ENCODE measurements around the gene PIK3C2G. TPM values are rescaled to one million over a fixed set of nuclear protein-coding genes. Genes with fewer than 3 reads are reported as not detected.

The PIK3C2G gene
- total and polyA plus RNA-seq, 2 of the 4 experiments (the other 2 are of a cell fraction), result not detected

GRCh38 chr12:18487509-18487908, 226.2 kb downstream of the PIK3C2G start:
- no peaks in the 10 kb centered on the region for H3K27me3 ChIP-seq (ENCODE audit: control insufficient read depth, insufficient read depth, low read length)
- no peak overlapping the region for H2AFZ ChIP-seq (replicated peaks; ENCODE audit: low read length, poor library complexity)
- no peak overlapping the region for H3K14ac ChIP-seq (replicated peaks; ENCODE audit: low read depth, low read length)
- H4K91ac ChIP-seq (ENCODE audit: insufficient read depth, low read depth, low read length), result no peak overlapping the region
- no peaks in the 10 kb centered on the region for H3K79me1 ChIP-seq (ENCODE audit: low read depth in 1 of 2, low read length in 2 of 2)
- no peak overlapping the region for H4K8ac ChIP-seq (ENCODE audit: low read depth in 2 of 2, low read length in 2 of 2)
- peaks cover under 1% of the 10 kb centered on the region; the same call in 1 of the 2 replicates for H3K4me1 ChIP-seq (ENCODE audit: control insufficient read depth, insufficient read depth, low read length)
- no peak overlapping the region for H2BK15ac ChIP-seq (ENCODE audit: low read depth, low read length)
- H4K20me1 ChIP-seq (ENCODE audit: insufficient read depth, low read length), result no peaks in the 10 kb centered on the region
- ChIA-PET POLR2A (ENCODE audit: unreplicated experiment) (no interaction called here), CTCF (no interaction called here)
- dilution Hi-C loops (cut with HindIII; ENCODE audit: low sequenced_read_pairs, unreplicated experiment), result no loop called here
- no peak overlapping the region for H2AK9ac ChIP-seq (replicated peaks; ENCODE audit: low read depth, low read length, poor library complexity)
- ATAC-seq (ENCODE audit: low read depth) (no peak), DNase-seq (no peak)
- H2BK120ac ChIP-seq (ENCODE audit: low read depth, low read length), result no peak overlapping the region
- H2AK5ac ChIP-seq (ENCODE audit: low read depth, low read length), result no peak overlapping the region
- H3K27ac ChIP-seq (ENCODE audit: insufficient read depth, low read length), result no peak overlapping the region
- no peak overlapping the region for H3K4me2 ChIP-seq (ENCODE audit: low read depth, low read length)
- H3K9me3 ChIP-seq (ENCODE audit: control insufficient read depth, insufficient read depth, low read length), result no peaks in the 10 kb centered on the region
- no peaks in the 10 kb centered on the region for H3K36me3 ChIP-seq (ENCODE audit: control insufficient read depth, insufficient read depth, low read length)
- BruUV-seq (replicated peaks), result no TSS peak
- H3K56ac ChIP-seq (ENCODE audit: extremely low read depth, insufficient read depth, low read length), result no peak overlapping the region
- no peak overlapping the region for H4K5ac ChIP-seq (ENCODE audit: low read depth, low read length)
- H3K23ac ChIP-seq (ENCODE audit: low read depth, low read length), result no peak overlapping the region
- WGBS, 2 experiments (ENCODE audit: extremely low coverage in 2 of 2, insufficient read length in 1 of 2), result no CpG with 5 or more reads among the region's 3 CpGs
- no peak overlapping the region for H3K4ac ChIP-seq (ENCODE audit: low read depth, low read length)
- TF ChIP-seq CHD1 (IDR thresholded peaks at IDR 0.05; ENCODE audit: low read depth, low read length) (no peak), RFX5 (IDR thresholded peaks at IDR 0.05; ENCODE audit: low read depth, low read length) (no peak), MAZ (IDR thresholded peaks at IDR 0.05; ENCODE audit: borderline replicate concordance, low read depth, low read length) (no peak), NFE2L2 (IDR thresholded peaks at IDR 0.05; ENCODE audit: low read depth, low read length) (no peak), BHLHE40 (IDR thresholded peaks at IDR 0.05; ENCODE audit: low read depth, low read length) (no peak), CEBPB (IDR thresholded peaks at IDR 0.05; ENCODE audit: low read depth, low read length) (no peak), SMC3 (IDR thresholded peaks at IDR 0.05; ENCODE audit: low read depth, low read length) (no peak)
- H3K9me1 ChIP-seq (ENCODE audit: insufficient read depth, low read length), result no peaks in the 10 kb centered on the region
- no peak overlapping the region for H2BK5ac ChIP-seq (ENCODE audit: low read depth, low read length, poor library complexity, severe bottlenecking)
- H3K9ac ChIP-seq (ENCODE audit: low read depth, low read length), result no peak overlapping the region
- in situ Hi-C loops (cut with MboI; ENCODE audit: low sequenced_read_pairs), result no loop called here
- H2BK20ac ChIP-seq (ENCODE audit: low read depth, low read length), result no peak overlapping the region
- intact Hi-C loops (cut with micrococcal nuclease), result no loop called here
- no peak overlapping the region for H3K4me3 ChIP-seq (ENCODE audit: insufficient read depth, low read depth, low read length)
- no peak overlapping the region for H3K18ac ChIP-seq (ENCODE audit: low read depth, low read length)

Data from IMR-90 (cell line).